NK-92 (cell line): ENCODE results near the gene TRMT1.

Source experiments
- DNase-seq: peaks from one replicate; lab custom pipeline; 2025; ENCODE audit not compliant: unreplicated experiment; lab: John Stamatoyannopoulos, UW

The TRMT1 gene

GRCh38 chr19:13091400-13092157, 25.0 kb downstream of the TRMT1 start:
- DNase-seq: no peak

GRCh38 chr19:13090511-13091231, 25.9 kb downstream of the TRMT1 start:
- DNase-seq: no peak

- DNase-seq: no peak
These were observed 26.6 kb downstream of the TRMT1 start for GRCh38 chr19:13089857-13090507.

- no peak for DNase-seq
These were observed 27.2 kb downstream of the TRMT1 start for GRCh38 chr19:13089139-13089856.

- DNase-seq: no peak
These were observed 28.6 kb downstream of the TRMT1 start for GRCh38 chr19:13087795-13088537.

GRCh38 chr19:13087295-13087694, 29.2 kb downstream of the TRMT1 start:
- no peak for DNase-seq

GRCh38 chr19:13086341-13086740, 30.2 kb downstream of the TRMT1 start:
- DNase-seq: no peak

- no peak for DNase-seq
These were observed 30.9 kb downstream of the TRMT1 start for GRCh38 chr19:13085666-13086065.

GRCh38 chr19:13083627-13084026, 32.9 kb downstream of the TRMT1 start:
- no peak for DNase-seq

GRCh38 chr19:13083008-13083404, 33.5 kb downstream of the TRMT1 start:
- no peak for DNase-seq

- DNase-seq: no peak
These were observed 34.1 kb downstream of the TRMT1 start for GRCh38 chr19:13082192-13083007.

GRCh38 chr19:13079542-13079986, 37.0 kb downstream of the TRMT1 start:
- no peak for DNase-seq

GRCh38 chr19:13078897-13079541, 37.5 kb downstream of the TRMT1 start:
- DNase-seq: no peak

GRCh38 chr19:13078381-13078780, 38.2 kb downstream of the TRMT1 start:
- DNase-seq: no peak

GRCh38 chr19:13077240-13077639, 39.3 kb downstream of the TRMT1 start:
- DNase-seq: no peak

- DNase-seq: no peak
These were observed 39.8 kb downstream of the TRMT1 start for GRCh38 chr19:13076787-13077186.

GRCh38 chr19:13076320-13076719, 40.2 kb downstream of the TRMT1 start:
- DNase-seq: no peak

- no peak for DNase-seq
These were observed 42.2 kb downstream of the TRMT1 start for GRCh38 chr19:13074378-13074777.

- DNase-seq: no peak
These were observed 43.3 kb downstream of the TRMT1 start for GRCh38 chr19:13073263-13073662.
